Amniotic epithelial cell (primary cell): ENCODE results near the gene DNAJC11.
"Not testable (repeated sequence)": the region's sequence is repeated elsewhere in the genome, so short reads cannot be mapped to it uniquely, and the experiment has no call there.

ENCODE experiments used
- DNase-seq: peaks from one replicate; pipeline ENCODE4 v3.0.0-alpha.2; 2010; ENCODE audit warnings: low read depth

Gene DNAJC11

GRCh38 chr1:6600410-6601048 is 101.1 kb downstream of the DNAJC11 start:
- peak; percentile 36 for DNase-seq

GRCh38 chr1:6599991-6600390 is 101.6 kb downstream of the DNAJC11 start:
- not testable (repeated sequence) for DNase-seq

GRCh38 chr1:6599141-6599975 is 102.3 kb downstream of the DNAJC11 start:
- no peak for DNase-seq

- no peak for DNase-seq
Measured at GRCh38 chr1:6597777-6598131, 103.9 kb downstream of the DNAJC11 start.

GRCh38 chr1:6596886-6597776 is 104.5 kb downstream of the DNAJC11 start:
- DNase-seq, result no peak

GRCh38 chr1:6596351-6596750 is 105.3 kb downstream of the DNAJC11 start:
- DNase-seq, result no peak

GRCh38 chr1:6594977-6595740 is 106.5 kb downstream of the DNAJC11 start:
- DNase-seq, result no peak

- DNase-seq, result no peak
Measured at GRCh38 chr1:6593810-6594209, 107.8 kb downstream of the DNAJC11 start.

- DNase-seq, result no peak
Measured at GRCh38 chr1:6592865-6593593, 108.6 kb downstream of the DNAJC11 start.

- no peak for DNase-seq
Measured at GRCh38 chr1:6592441-6592840, 109.2 kb downstream of the DNAJC11 start.

GRCh38 chr1:6591644-6592043 is 110.0 kb downstream of the DNAJC11 start:
- no peak for DNase-seq

GRCh38 chr1:6591222-6591621 is 110.4 kb downstream of the DNAJC11 start:
- no peak for DNase-seq

GRCh38 chr1:6590046-6590445 is 111.6 kb downstream of the DNAJC11 start:
- DNase-seq, result no peak

- DNase-seq, result no peak
Measured at GRCh38 chr1:6588893-6589520, 112.6 kb downstream of the DNAJC11 start.

- DNase-seq, result no peak
Measured at GRCh38 chr1:6588128-6588892, 113.3 kb downstream of the DNAJC11 start.

GRCh38 chr1:6587261-6588005 is 114.2 kb downstream of the DNAJC11 start:
- no peak for DNase-seq

- DNase-seq, result no peak
Measured at GRCh38 chr1:6586404-6586816, 115.2 kb downstream of the DNAJC11 start.

- no peak for DNase-seq
Measured at GRCh38 chr1:6585841-6586240, 115.8 kb downstream of the DNAJC11 start.

GRCh38 chr1:6585081-6585722 is 116.4 kb downstream of the DNAJC11 start:
- no peak for DNase-seq
